K562 (cell line): ENCODE measurements around the gene RHD. TPM values are rescaled to one million over a fixed set of nuclear protein-coding genes. Genes with fewer than 3 reads are reported as not detected.

Experiments
- CHD1 ChIP-seq: fragments of 200-600 bp; sonication (generic); IDR thresholded peaks from one replicate; pipeline ENCODE4 v1.6.1; 2012; ENCODE audit warnings: mild to moderate bottlenecking, moderate library complexity, low read length, inconsistent platforms
- ELF2 ChIP-seq: fragments of 250-450 bp; sonication (Bioruptor Pico); IDR thresholded peaks from 2 replicates; pipeline ENCODE4 v1.5.0; 2021; ENCODE audit warnings: mild to moderate bottlenecking
- EZH2 ChIP-seq: IDR thresholded peaks from 2 replicates; pipeline ENCODE4 v1.6.1; 2012; ENCODE audit warnings: low read depth, mild to moderate bottlenecking, inconsistent platforms, low read length, borderline replicate concordance
- FOXP1 ChIP-seq: sonication (generic); formaldehyde crosslinking; IDR thresholded peaks from 2 replicates; pipeline ENCODE4 v1.8.0; 2022; ENCODE audit warnings: mild to moderate bottlenecking, missing genetic modification reagents
- GATAD2B ChIP-seq: fragments of 450-650 bp; IDR thresholded peaks from 2 replicates; pipeline ENCODE4 v1.6.1; 2017; ENCODE audit warnings: mild to moderate bottlenecking, borderline replicate concordance
- MAFG ChIP-seq: fragments of 450-650 bp; conservative IDR thresholded peaks from 2 replicates; pipeline ENCODE4 v1.6.1; 2016; ENCODE audit warnings: missing genetic modification characterization, missing compliant biosample characterization
- MNT ChIP-seq, 2 experiments: fragments of 450-650 bp; conservative IDR thresholded peaks; 2 replicates each; pipeline ENCODE4 v1.6.1; 2017; ENCODE audit warnings: mild to moderate bottlenecking in 2 of 2, moderate library complexity in 2 of 2
- NFRKB ChIP-seq: fragments of 450-650 bp; IDR thresholded peaks from 2 replicates; pipeline ENCODE4 v1.6.1; 2016; ENCODE audit warnings: low read depth
- NR2C1 ChIP-seq, 2 experiments: fragments of 450-650 bp; IDR thresholded peaks; 2 replicates each; pipeline ENCODE4 v1.6.1; 2017; ENCODE audit warnings: mild to moderate bottlenecking in 2 of 2, antibody characterized with exemption in 1 of 2, inconsistent platforms in 1 of 2, missing compliant biosample characterization in 1 of 2, missing genetic modification characterization in 1 of 2
- NUFIP1 ChIP-seq: fragments of 450-650 bp; IDR thresholded peaks from 2 replicates; pipeline ENCODE4 v1.6.1; 2018; ENCODE audit not compliant: partially characterized antibody
- PURB ChIP-seq: sonication (generic); formaldehyde crosslinking; IDR thresholded peaks from 2 replicates; pipeline ENCODE4 v1.9.0; 2021; ENCODE audit warnings: low read depth, mild to moderate bottlenecking, missing genetic modification reagents
- SRSF3 ChIP-seq: fragments of 200-400 bp; formaldehyde crosslinking; IDR thresholded peaks from 2 replicates; pipeline ENCODE4 v1.6.1; 2016; ENCODE audit warnings: mild to moderate bottlenecking, low read length, moderate library complexity; ENCODE audit not compliant: insufficient read depth
- ZBED1 ChIP-seq: IDR thresholded peaks from 2 replicates; pipeline ENCODE4 v1.6.1; 2014
- ZBTB7A ChIP-seq: IDR thresholded peaks from 2 replicates; pipeline ENCODE4 v1.6.1; 2011; ENCODE audit warnings: low read depth, mild to moderate bottlenecking, low read length, moderate library complexity, borderline replicate concordance; ENCODE audit not compliant: control insufficient read depth
- ZFX ChIP-seq: sonication (generic); formaldehyde crosslinking; IDR thresholded peaks from 2 replicates; pipeline ENCODE4 v1.8.0; 2022; ENCODE audit warnings: mild to moderate bottlenecking, missing genetic modification reagents, moderate library complexity
- ZKSCAN1 ChIP-seq: fragments of 150-350 bp; IDR thresholded peaks from 2 replicates; pipeline ENCODE4 v1.6.1; 2016; ENCODE audit warnings: low read depth, low read length
- ZNF197 ChIP-seq: fragments of 200-800 bp; sonication (Bioruptor generic); IDR thresholded peaks from 2 replicates; pipeline ENCODE4 v1.6.1; 2016; ENCODE audit warnings: low read depth, missing genetic modification characterization, missing compliant biosample characterization
- ZNF253 ChIP-seq: fragments of 250-450 bp; sonication (Bioruptor Pico); conservative IDR thresholded peaks from 2 replicates; pipeline ENCODE4 v1.6.1; 2021; ENCODE audit warnings: mild to moderate bottlenecking
- ZNF76 ChIP-seq: fragments of 250-450 bp; sonication (Bioruptor Pico); IDR thresholded peaks from 2 replicates; pipeline ENCODE4 v1.4.0; 2020; ENCODE audit warnings: mild to moderate bottlenecking, moderate library complexity, borderline replicate concordance
- polyA plus RNA-seq, 8 experiments: library from polyadenylated mRNA; depleted of rRNA in 4 of 8; stranded (reverse) in 5 of 8; unstranded in 3 of 8; fragments of >200 nt; fragmentation: Nextera tagmentation in 2 of 8; fragmentation: Illumina TruSeq in 1 of 8; extraction: Ambion mirVana in 2 of 8; extraction: Trizol in 1 of 8; gene quantifications; 2 replicates each; pipeline versions ENCODE4 v1.2.1 to v1.2.3, GENCODE V29; 2011 to 2014; ENCODE audit warnings: inconsistent platforms in 1 of 8, missing spikeins in 1 of 8
- total RNA-seq, 7 experiments: library from RNA; depleted of rRNA in 6 of 7; stranded (reverse); fragments of >200 nt in 6 of 7; fragmentation: Illumina TruSeq in 2 of 7; extraction: Trizol in 2 of 7; gene quantifications; 2 replicates each; pipeline versions ENCODE4 v1.2.1 to v1.2.3, GENCODE V29; 2011 to 2021; ENCODE audit warnings: low replicate concordance in 1 of 7
- TF ChIP-seq, protein P1 (sequence below), 3 experiments: IDR thresholded peaks in 2 of 3; conservative IDR thresholded peaks in 1 of 3; 2 replicates each; pipeline ENCODE4 v1.5.1; 2011 to 2012; ENCODE audit warnings: low read length in 3 of 3, mild to moderate bottlenecking in 3 of 3, control low read depth in 2 of 3, improper control_type of control experiment in 1 of 3, inconsistent platforms in 1 of 3, low read depth in 1 of 3, mixed read lengths in 1 of 3, moderate library complexity in 1 of 3; ENCODE audit not compliant: insufficient read depth in 2 of 3
- TF ChIP-seq, protein P2 (sequence below): sonication (generic); formaldehyde crosslinking; IDR thresholded peaks from 2 replicates; pipeline ENCODE4 v1.9.0; 2022; ENCODE audit warnings: mild to moderate bottlenecking, missing genetic modification reagents
- TF ChIP-seq, protein P3 (sequence below), 3 experiments: fragments of 200-800 bp in 1 of 3; sonication (Bioruptor generic) in 1 of 3; sonication (generic) in 1 of 3; formaldehyde crosslinking in 1 of 3; IDR thresholded peaks; 2 replicates each; pipeline versions ENCODE4 v1.6.1 to v1.8.0; 2016 to 2022; ENCODE audit warnings: mild to moderate bottlenecking in 2 of 3, missing compliant biosample characterization in 2 of 3, missing genetic modification characterization in 2 of 3, missing genetic modification reagents in 1 of 3

The RHD gene
- total and polyA plus RNA-seq, 9 of the 15 experiments (the other 6 are each of a cell fraction or from before 2014, with no cell fraction given): 8.8 to 32.4 (median 15.0) TPM

DNA sequence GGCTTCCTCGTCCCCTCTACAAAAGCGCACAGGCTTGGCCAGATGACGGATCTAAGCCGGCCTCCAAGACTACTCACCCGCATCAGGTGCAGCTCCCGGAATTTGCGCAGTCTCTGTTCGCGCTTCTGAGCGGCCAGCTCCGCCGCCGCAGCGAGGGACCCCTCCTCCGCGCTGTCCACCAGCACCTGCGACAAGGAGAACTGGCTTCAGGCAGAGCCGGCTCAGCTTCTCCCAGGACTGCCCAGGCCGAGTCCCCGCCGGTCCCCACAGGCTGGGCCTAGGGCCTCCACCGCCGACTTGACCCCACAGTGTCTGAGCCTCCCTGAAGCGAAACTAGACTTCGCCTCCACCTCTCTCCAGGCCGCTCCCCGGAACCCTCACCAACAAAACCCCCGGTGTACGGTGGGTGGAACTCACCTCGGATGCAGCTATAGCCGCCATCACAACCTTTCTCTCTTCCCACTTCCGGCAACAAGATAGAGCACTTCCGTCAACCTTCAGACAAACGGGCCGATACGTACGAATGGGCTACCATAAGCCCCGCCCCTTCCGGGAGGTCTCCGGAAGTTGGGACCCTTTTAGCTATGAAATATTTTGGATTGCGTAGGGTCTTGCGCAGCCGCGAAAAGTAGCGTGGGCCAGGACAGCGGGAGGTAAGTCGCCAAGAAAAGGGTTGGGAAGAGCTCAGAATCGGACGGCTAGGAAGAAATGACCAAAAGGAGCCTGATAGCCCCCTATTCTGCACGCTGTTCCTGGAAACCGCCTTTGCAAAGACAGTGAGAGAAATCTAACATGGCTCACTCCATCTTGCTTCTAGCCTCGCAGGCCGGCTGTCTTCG, 40.1 kb upstream of the RHD start, which contains the start of gene SYF2 (continued):
- TF ChIP-seq, protein P1, sequence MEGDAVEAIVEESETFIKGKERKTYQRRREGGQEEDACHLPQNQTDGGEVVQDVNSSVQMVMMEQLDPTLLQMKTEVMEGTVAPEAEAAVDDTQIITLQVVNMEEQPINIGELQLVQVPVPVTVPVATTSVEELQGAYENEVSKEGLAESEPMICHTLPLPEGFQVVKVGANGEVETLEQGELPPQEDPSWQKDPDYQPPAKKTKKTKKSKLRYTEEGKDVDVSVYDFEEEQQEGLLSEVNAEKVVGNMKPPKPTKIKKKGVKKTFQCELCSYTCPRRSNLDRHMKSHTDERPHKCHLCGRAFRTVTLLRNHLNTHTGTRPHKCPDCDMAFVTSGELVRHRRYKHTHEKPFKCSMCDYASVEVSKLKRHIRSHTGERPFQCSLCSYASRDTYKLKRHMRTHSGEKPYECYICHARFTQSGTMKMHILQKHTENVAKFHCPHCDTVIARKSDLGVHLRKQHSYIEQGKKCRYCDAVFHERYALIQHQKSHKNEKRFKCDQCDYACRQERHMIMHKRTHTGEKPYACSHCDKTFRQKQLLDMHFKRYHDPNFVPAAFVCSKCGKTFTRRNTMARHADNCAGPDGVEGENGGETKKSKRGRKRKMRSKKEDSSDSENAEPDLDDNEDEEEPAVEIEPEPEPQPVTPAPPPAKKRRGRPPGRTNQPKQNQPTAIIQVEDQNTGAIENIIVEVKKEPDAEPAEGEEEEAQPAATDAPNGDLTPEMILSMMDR (IDR thresholded peaks at IDR 0.05 in 2 of 3, conservative IDR thresholded peaks at IDR 0.05 in 1 of 3; ENCODE audit: insufficient read depth in 2 of 3, low read depth in 1 of 3, low read length in 3 of 3): no peak
- TF ChIP-seq ELF2: peak; percentile 98
- TF ChIP-seq ZFX (CRISPR knock-in tag): peak; percentile 98
- TF ChIP-seq CHD1: no peak
- no peak for TF ChIP-seq EZH2
- peak; percentile 89 to 96 for TF ChIP-seq MNT (conservative IDR thresholded peaks at IDR 0.05)
- TF ChIP-seq MAFG (tag): no peak
- TF ChIP-seq, protein P2, sequence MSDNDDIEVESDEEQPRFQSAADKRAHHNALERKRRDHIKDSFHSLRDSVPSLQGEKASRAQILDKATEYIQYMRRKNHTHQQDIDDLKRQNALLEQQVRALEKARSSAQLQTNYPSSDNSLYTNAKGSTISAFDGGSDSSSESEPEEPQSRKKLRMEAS (CRISPR knock-in tag): peak; percentile 80
- no peak for TF ChIP-seq SRSF3
- TF ChIP-seq ZNF197 (CRISPR knock-in tag): peak; percentile 74
- peak; percentile 83; the same call in 1 of the 2 replicates for TF ChIP-seq GATAD2B
- TF ChIP-seq ZBED1: no peak
- 0 out of 2 replicates have a peak, but pooled peaks have one; percentile 63 for TF ChIP-seq ZKSCAN1
- TF ChIP-seq, protein P3, sequence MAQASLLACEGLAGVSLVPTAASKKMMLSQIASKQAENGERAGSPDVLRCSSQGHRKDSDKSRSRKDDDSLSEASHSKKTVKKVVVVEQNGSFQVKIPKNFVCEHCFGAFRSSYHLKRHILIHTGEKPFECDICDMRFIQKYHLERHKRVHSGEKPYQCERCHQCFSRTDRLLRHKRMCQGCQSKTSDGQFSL (CRISPR knock-in tag; IDR thresholded peaks at IDR 0.05): 0 out of 2 replicates have a peak, but pooled peaks have one; percentile 64
- TF ChIP-seq, protein P3 (tag; IDR thresholded peaks at IDR 0.05): 0 out of 4 replicates have a peak, but pooled peaks of 1 of the 2 experiments have one; percentile 65
- no peak for TF ChIP-seq ZNF253 (CRISPR knock-in tag)
- TF ChIP-seq NFRKB: peak; percentile 99
- peak; percentile 38; the same call in 1 of the 2 replicates for TF ChIP-seq ZNF76 (CRISPR knock-in tag)
- no peak for TF ChIP-seq PURB (CRISPR knock-in tag)
- TF ChIP-seq FOXP1 (CRISPR knock-in tag): peak; percentile 95
- TF ChIP-seq NUFIP1: no peak
- TF ChIP-seq ZBTB7A: peak; percentile 99
- no peak; the same call in 1 of the 2 replicates for TF ChIP-seq NR2C1 (IDR thresholded peaks at IDR 0.05)
- peak; percentile 77 for TF ChIP-seq NR2C1 (tag; IDR thresholded peaks at IDR 0.05)
